ENCODE data around the gene NKAIN1.

GRCh38 chr1:31289021-31289420 is 49.3 kb upstream of the NKAIN1 start:
- no peak for TF ChIP-seq CTCF (IDR thresholded peaks at IDR 0.05)
- TF ChIP-seq POLR2A (IDR thresholded peaks at IDR 0.05): no peak
